C4-2B (cell line): ENCODE results near the gene YTHDF2.
"Not testable (repeated sequence)": the region's sequence is repeated elsewhere in the genome, so short reads cannot be mapped to it uniquely, and the experiment has no call there.

Source experiments
- H3K27ac ChIP-seq: fragments of 450-650 bp; 2 replicates; pipeline ENCODE4 v1.5.1; 2017
- CTCF ChIP-seq: fragments of 450-650 bp; conservative IDR thresholded peaks from 2 replicates; pipeline ENCODE4 v1.5.1; 2017; ENCODE audit warnings: mild to moderate bottlenecking
- ZFX ChIP-seq: fragments of 450-650 bp; IDR thresholded peaks from 2 replicates; pipeline ENCODE4 v1.6.1; 2017

Gene YTHDF2

GRCh38 chr1:28736450-28737306 is at the start of gene YTHDF2:
Gene YTHDF2 (plus strand): TSS chr1:28736940. CDS start chr1:28737121, 181 bp downstream.
- peak; percentile 100 for TF ChIP-seq ZFX
- TF ChIP-seq CTCF: peak; percentile 99
- peak within 1 kb of the TSS; percentile 98 for H3K27ac ChIP-seq

- not testable (repeated sequence) for H3K27ac ChIP-seq
These were observed 45.1 kb upstream of the YTHDF2 start for GRCh38 chr1:28691627-28692026.

GRCh38 chr1:28703629-28704028 is 33.1 kb upstream of the YTHDF2 start:
- no peak for TF ChIP-seq ZFX
- TF ChIP-seq CTCF: no peak
- no peak overlapping the region for H3K27ac ChIP-seq

- TF ChIP-seq ZFX (no peak), CTCF (no peak)
- H3K27ac ChIP-seq: no peak overlapping the region
These were observed 20.4 kb upstream of the YTHDF2 start for GRCh38 chr1:28716336-28716735.

GRCh38 chr1:28718166-28718565 is 18.6 kb upstream of the YTHDF2 start:
- no peak for TF ChIP-seq CTCF
- TF ChIP-seq ZFX: no peak
- H3K27ac ChIP-seq: no peak overlapping the region

- H3K27ac ChIP-seq: no peak overlapping the region
- TF ChIP-seq CTCF (no peak), ZFX (no peak)
These were observed 18.0 kb upstream of the YTHDF2 start for GRCh38 chr1:28718586-28719331.

GRCh38 chr1:28719332-28719619 is 17.5 kb upstream of the YTHDF2 start:
- TF ChIP-seq ZFX: no peak
- no peak for TF ChIP-seq CTCF
- no peak overlapping the region for H3K27ac ChIP-seq
